Measurements from ENCODE around the gene WNT9A.

Gene WNT9A

DNA sequence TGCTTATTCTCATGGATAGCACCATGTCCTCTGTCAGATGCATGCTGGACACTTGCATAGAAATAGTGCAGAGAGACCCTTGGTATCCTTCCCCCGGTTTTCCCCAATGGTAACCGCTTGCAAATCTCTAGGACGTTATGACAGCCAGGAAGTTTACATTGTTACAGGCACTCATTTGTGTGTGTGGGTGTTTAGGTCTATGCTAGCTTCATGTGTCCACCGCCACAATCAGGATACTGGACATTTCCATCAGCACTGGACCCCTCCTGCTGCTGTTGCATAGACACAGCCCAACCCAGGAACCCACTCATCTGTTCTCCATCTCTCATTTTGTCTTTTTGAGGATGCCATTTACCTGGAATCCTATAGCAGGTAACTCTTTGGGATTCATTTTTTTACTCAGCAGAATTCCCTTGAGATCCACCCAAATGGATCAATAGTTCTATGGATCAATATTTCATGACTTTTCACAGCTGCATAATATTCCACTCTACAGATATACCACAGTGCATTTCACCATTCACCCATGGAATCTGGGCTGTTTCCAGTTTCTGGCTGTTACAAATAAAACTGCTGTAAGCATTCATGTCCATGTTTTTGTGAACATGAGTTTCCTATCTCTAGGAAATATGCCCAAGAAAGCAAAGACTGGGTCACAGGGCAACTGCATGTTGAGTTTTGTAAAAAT, 6.6 kb upstream of the WNT9A start:
- no peak for DNase-seq (ENCODE audit: low read depth, low spot score)

DNA sequence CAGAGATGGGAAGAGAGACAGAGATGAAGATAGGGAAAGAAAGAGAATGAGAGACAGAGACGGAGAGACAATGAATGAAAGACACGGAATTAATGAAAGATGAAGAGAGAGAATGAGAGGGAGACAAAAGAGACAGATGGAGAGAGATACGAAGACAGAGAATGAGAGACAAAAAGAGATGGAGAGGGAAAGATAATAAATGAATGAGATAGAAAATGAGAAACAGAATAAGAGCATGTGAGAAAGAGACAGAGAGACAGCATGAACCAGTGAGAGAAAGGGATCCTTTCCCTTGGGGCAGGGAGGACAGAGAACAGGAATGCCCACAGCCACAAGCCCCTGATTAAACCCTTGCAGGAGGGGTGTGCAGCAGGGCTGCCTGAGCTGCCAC, 5.3 kb upstream of the WNT9A start:
- DNase-seq (ENCODE audit: low read depth, low spot score): no peak

DNA sequence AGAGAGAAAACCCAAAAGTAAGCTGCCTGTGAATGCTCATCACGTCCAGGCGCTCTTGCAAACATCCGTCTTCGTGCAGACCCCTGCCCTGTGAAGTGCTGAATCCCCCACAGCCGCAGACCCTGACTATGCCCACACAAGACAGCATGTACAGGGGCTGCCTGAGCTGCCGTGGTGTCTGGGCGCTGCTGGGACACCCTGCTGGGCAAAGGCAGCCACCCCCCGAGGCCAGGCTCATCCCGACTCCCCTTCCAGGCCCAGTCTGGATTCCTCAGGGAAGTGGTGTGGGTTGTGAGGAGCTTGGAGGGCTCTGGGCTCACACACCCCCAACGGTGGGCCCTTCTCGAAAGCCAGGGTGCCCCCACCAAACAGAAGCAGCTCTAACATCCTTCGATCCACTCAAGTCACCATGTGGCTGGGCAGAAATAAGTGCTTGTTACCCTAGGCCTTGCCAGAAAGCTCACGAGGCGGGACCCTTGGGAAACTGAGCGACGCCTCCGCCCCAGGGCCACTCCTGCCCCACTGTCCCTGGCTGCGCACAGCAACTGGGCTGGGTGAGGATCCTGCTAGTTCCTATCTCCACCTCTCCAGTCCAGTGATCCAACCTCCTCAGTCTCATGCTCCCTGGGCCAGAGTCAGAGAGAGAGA, 4.8 kb upstream of the WNT9A start:
- DNase-seq (ENCODE audit: low read depth, low spot score): no peak

DNA sequence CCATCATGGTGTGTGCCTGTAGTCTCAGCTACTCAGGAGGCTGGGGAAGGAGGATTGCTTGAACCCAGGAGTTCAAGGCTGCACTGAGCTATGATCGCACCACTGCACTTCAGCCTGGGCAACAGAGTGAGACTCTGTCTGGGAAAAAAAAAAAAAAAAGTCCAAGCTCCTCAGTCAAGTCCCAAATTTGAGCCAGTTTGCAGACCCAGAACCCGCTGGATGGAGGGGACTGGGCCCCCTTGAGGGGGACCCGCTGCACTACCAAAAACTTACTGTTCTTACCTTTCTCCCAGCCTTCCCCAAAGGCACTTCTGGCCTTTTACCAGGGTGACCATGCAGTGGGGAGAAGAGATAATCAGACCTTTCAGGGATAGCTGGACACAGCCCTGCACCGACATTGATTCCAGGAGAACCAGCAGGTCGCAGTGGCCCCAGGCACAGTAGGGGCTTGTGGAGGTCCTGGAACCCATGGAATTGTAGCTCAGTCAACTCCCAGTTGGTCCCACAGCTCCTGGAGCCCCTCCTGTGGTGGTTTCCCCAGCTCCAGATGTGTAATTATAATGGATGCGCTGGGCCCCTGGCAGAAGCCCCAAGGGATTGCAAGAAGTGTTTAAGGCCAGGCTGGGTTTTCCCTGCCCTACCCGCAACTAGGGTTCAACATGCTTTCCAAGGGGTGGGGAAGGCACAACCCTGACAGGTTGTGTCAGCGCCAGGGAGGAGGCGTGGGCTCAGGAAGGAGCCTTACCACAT, 4.1 kb upstream of the WNT9A start:
- DNase-seq (ENCODE audit: low read depth, low spot score): no peak

DNA sequence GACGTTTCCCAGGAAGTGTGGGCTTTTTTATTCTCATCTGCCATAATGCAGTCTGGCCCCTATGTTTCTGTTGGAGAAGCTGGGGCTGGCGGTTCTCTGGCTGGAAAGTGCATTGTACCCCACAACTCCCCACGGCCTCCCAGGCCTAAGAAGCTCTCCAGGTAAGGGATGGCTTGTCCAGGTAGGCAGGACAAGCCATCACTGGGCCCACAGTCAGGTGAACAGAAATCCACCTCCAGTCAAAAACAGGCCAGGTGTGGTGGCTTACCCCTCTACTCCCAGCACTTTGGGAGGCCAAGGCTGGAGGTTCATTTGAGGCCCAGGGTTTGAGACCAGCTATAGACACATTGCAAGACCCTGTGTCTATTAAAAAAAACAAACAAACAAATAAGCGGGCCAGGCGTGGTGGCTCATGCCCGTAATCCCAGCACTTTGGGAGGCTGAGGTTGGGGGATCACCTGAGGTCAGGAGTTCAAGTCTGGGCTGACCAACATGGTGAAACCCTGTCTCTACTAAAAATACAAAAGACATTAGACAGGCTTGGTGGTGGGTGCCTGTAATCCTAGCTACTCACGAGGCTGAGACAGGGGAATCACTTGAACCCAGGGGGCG, 3.1 kb upstream of the WNT9A start:
- no peak for DNase-seq (ENCODE audit: low read depth, low spot score)

DNA sequence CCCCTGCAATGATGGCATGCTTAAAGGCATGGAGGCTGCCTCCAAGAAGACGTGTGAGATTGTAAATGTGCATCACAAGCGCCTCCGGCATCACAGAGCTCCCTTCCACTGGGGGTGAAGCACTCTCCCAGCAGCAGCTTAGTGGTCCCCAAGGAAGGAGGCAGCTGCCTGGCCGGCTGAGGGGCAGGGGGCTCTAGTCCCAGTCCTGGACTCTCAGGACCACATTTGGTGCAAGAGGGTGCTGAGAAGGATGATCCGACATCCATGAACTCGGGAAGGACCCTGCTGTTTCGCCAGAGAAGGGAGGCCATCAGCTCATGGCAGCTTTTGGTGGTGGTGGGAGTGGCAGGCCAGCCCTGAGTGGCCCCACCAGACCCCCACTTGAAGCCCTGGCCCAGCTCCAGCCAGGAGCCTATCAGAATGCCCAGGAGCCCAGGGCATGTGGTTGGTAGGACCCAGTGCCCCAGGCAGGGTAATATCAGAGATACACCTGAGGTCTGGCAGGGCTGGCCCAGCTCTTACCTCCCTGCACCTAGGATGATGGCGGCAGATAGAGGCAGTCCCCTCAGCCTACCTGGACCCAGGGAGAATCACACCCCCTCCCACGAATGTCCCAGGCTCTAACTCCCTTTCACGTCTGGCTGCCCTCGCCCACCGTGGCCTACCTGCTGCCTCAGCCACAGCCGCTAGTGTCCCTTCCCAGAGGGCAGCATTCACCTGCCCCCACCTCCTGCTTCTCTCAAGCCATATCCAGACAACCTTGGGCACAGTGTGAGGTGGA, 2.4 kb upstream of the WNT9A start:
- no peak for DNase-seq (ENCODE audit: low read depth, low spot score)

DNA sequence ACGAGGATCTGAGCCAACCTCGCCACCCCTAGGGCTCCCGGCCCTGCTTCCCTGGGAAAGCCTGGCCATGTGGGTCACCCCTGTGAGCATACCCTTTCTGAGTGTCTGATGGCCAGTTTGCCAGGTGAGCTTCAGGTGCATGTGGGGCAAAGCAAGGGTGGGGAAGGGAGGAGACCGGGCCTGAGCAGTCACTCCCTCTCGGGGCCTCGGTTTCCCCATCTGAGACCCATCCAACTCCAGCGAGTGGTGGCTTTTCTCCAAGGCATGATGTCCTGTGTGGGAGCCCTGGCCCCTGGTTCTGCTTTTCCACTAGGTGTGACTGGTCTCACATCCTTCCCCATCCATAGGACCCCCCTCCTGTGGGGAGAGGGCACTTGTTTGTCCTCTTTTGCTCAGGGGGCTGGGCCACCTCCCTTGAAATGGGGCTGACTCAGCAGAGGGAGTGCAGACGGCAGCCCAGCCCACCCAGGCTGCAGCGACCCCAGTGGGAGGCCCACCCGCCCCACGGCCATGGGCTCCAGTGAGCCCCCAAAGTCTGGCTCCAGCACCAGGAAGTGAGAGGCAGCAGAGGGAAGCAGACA, 1.7 kb upstream of the WNT9A start:
- no peak for DNase-seq (ENCODE audit: low read depth, low spot score)

DNA sequence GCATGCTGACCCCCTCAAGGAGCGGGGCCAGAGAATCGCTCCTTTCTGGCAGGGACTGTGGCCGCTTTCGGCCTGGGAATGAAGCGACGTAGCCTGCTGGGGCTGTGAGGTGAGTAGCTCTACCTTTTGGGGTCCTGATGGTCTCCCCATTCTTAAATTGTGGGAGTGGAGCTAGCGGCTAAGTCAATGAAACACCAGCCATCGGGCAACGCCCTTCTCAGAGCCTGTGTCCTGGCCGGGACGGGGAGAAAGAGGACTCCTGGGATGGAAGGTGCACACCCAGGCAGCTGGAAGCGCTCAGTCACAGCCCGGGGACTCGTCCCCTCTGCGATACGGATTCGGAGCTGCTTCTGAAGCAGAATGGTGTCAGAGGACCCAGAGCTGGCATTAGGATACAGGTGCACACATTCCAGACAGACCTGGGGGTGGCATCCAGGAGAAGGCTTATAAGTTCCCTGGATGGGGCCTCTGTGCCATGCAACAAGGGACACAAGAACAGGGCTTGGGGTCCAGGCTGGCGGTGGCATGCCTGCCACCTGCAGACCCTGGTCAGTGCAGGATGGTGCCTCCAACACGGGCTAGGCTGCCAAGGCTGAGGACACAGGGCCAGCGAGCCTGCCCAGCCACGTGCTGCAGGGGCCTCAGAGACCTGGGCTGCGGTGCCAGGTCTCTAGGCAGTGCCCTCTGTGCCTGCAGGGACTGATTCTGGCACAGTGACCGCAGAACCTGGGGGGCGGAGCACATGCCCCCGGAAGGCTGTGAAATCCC, 945 bp upstream of the WNT9A start:
- no peak for DNase-seq (ENCODE audit: low read depth, low spot score)

DNA sequence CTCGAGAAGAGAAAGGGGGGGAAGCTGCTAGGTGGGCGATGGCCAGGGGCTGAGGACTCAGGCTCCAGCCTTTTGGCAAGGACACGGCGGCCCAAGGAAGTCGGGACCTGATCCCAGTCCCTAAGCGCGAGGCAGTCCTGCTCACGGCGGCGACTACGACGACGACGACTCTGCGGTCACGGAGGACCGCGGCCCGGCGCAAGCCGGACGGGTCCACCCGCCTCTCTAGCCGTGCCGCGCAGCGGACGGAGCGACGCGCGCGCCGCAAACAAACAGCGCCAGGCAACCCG, 401 bp downstream of the WNT9A start:
- no peak for DNase-seq (ENCODE audit: low read depth, low spot score)

DNA sequence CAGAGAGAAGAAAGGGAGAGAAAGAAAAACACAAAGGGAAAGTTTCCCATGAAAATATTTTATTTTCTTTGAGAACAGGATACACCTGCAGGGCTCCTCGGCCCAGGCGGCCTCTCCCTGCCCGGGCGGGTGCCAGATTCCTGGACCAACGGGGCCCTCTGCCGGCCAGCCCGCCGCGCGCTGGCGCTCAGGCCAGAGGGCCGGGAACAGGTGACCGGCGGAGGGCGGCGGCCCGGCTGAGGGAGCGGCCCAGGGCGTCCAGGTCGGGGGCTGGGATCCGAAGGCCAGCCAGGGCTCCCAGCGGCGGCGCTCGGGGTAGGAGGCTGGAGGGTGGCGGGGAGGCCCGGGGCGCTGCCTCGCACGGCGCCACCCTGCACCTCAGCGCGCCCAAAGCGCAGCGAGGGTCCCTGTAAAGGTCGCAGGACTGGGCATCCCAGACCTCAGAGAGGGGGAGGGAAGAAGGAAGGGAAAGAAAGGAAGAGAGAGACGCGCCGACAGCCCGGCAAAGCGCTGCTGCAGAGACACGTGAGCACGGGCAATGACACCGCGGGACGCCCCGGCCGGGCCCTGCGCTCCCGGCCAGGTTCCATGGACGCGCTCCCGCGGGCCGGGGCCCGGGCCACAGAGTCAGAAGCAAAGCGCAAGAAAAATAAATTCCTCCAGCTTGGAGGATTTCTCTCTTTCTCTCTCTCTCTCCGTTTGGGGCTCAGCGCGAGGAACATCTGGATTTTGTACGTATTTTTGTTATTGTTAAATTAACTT, 927 bp downstream of the WNT9A start:
- no peak for DNase-seq (ENCODE audit: low read depth, low spot score)

DNA sequence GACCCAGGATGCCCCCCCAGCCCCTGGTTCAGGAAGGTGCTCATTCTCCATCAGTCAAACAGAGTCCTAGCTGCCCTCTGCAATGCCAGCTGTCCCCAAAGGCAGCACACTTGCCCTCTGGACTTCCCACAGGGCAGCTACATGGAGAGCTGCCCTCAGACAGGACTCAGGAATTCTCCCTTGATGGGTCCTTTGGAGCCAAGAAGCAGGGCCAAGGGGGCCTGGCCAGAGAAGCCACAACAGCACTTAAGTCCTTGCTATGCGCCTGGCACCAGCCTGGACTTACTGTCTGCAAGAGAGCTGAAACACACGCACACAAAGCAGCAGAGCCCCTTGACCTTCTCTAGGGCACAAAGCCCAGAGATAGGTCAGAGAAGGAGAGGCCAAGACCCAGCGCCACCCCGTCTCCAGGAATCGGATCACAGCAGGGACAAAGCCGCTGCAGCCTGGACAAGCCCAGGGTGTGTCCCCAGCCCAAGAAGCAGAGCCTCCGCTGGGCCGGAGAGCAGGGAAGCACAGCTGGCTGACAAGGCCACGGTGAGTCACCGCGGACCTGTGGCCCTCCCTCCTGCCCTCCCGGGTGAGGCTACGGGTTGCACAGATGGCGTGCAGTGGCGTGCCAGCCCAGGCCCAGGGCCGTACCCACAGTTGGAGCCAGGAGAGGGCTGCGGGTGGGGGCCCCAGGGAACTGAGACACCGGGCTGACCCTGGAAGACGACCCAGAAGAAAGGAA, 1.7 kb downstream of the WNT9A start:
- peak; percentile 80 for DNase-seq (ENCODE audit: low read depth, low spot score)

DNA sequence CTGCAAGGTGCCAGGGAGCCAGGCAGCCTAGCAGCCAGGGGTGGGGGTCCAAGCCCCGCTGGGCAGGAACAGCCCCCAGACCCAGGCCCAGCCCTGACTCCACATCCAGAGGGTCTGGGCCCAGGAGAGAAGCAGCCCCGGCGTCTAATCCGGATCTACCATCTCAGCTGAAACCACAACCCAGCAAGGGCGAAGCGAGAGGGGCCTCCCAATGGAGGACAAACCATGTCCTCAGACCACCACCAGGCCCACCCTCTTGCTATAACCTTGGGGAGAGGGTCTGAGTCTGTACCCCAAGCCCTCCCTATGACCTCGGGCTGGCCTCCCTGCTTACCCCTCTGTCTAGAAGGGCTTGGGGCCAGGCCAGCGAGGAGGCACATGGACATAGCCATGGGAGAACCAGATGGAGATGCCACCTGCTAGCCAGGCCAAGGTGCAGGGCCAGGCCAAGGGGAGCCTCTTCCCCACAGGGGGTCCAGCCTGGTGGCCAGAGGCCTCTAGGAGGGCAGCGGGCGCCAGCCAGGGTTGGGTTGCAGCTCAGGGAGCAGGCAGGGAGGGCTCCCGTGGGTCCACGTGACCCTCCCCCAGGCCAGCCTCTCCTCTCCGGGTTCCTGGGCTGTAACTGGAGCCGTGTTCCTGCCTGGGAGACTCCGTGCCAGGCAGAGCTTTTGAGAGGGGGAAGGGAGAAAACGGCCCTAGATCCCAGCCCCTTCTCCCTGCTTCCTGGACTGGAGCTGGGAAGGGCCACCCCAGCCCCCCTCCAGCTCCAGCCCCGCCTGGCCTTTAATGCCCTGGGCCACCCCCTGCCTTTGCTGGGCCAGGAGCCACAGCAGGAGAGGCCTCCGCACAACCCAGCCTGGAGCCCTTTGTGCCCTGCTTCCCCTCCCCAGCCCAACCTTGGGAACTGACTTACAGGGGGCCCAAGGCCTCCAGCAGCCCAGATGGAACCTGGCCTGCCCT, 2.5 kb downstream of the WNT9A start:
- no peak for DNase-seq (ENCODE audit: low read depth, low spot score)

DNA sequence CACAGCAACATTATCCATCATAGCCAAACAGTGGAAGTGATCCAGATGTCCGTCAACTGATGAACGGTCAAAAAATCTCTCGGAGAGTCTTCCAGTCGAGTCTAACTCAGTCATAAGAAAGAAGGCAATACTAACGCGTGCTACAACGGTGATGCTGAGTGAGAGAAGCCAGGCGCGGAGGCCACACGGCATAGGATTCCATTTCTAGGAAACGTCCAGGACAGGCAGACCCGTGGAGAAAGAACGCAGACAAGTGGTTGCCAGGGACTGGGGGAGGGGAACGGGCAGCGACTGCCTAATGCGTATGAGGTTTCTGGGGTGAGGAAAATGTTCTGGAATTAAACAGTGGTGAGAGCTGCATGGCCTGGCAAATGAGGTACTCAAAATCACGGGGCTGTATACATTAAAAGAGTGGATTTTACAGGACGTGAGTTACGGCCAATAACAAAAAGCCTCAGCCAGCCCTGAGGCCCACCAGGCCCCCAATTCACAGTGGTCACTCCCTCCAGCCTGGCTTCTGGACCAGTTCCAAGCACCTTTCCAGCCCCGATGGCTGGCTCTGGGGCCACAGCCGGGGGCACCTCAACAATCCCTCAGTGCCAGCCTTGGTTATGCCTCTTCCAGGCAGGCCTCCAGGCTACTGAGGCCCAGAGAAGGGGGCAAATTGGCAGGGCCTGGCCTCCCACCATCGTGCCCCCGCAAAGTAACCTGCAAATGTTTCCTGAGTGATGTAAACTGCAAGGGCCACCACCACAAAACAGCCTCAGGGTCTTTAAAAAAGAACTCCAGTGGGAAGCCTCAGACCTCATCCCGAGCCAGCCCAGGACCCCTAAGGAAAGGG, 3.4 kb downstream of the WNT9A start:
- DNase-seq (ENCODE audit: low read depth, low spot score): no peak

DNA sequence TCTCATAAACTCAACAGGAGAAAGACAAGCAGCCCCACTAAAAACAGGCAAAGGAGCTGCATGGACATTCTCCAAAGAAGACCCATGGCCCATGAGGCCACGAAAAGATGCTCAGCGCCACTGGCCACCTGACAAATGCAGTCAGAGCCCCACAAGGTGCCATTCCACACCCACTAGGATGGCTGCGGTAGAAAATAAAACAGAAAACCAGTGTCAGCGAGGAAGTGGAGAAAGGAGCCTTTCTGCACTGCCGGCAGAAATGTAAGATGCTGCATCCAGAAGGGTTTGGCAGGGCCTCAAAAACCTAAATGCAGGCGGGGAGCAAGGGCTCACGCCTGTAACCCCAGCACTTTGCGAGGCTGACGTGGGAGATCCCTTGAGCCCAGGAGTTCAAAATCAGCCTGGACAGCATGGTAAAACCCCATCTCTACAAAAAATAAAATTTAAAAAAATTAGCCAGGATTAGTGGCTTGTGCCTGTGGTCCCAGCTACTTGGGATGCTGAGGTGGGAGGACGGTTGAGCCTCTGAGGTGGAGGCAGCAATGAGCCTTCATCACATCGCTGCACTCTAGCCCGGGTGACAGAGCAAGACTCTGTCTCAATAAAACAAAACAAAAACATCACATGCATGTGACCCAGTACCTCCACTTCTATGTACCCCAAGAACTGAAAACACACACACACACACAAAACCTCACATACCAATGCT, 4.2 kb downstream of the WNT9A start:
- DNase-seq (ENCODE audit: low read depth, low spot score): no peak

DNA sequence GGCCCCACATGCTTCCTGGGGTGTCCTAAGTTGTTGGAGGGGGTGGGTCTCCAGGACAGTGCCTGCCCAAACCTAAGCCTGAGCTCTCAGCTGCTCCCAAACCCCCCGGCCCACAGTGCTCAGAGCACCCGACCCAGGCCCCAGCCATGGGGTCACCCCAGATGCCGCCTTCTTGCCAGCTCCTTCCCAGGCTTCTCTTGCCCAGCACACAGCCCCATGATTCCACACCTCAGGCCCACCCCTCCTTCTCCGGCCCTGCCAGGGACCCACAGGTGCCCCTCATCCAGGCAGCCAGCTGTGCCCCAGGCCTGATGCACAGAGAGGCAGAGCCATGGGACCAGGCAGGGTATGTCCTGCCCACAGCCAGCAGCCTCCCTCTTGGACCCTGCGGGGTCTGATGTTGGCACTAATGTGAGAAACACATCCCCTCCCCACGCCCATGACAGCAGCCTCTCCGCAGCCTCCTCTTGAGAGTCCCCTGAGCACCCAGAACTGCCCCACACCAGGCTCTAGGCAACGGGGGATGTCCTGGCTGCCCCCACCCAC, 4.9 kb downstream of the WNT9A start:
- no peak for DNase-seq (ENCODE audit: low read depth, low spot score)

DNA sequence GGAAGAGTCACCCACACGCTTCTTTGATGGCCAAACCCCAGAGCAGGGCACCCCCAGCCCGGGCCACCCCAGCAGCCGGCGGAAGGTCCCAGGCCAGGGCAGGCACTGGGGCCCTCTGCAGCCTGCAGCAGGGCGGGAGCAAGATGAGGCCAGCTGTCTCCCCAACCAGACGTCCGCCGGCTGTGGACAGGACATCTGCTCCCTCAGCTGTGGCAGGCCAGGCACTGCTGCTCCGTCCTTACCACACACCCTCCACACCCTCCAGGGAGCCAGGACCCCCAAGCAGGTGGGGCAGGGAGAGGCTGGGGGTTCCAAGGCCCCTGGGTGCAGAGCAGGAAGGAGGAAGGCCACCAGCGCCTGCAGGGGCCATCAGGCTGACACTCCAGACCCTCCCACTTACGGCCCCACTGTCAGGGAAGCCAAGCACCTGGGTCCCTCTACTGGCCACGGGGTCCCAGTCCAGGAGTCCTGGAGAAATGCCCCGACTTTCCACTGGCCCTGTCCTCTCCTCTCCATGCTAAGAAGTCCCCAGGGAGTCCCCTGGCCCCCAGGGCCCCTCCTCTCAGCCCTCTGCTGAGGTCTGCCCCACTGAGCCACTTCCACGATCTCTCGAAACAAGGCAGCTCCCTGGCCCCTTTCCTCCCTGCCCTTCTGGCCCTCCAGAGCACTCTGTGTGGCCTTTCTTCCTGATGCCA, 5.6 kb downstream of the WNT9A start:
- DNase-seq (ENCODE audit: low read depth, low spot score): no peak

Measured in brain pericyte (primary cell).